Uterus (tissue), 2 donors: ENCODE measurements around the gene TAF1D.

Experiments used
- POLR2A ChIP-seq, 2 donors: fragments of 450-650 bp; IDR thresholded peaks; one replicate each; pipeline ENCODE4 v1.6.1; 2016; ENCODE audit warnings: antibody characterized with exemption in 2 of 2, mild to moderate bottlenecking in 1 of 2, moderate library complexity in 1 of 2
- TF ChIP-seq, protein P1 (sequence below), 4 experiments: fragments of 200-600 bp in 2 of 4; fragments of 450-650 bp in 2 of 4; sonication (generic) in 2 of 4; IDR thresholded peaks; one replicate each; pipeline ENCODE4 v1.5.1; 2016 to 2019; ENCODE audit warnings: antibody characterized with exemption in 4 of 4, mild to moderate bottlenecking in 2 of 4, moderate library complexity in 1 of 4

DNA sequence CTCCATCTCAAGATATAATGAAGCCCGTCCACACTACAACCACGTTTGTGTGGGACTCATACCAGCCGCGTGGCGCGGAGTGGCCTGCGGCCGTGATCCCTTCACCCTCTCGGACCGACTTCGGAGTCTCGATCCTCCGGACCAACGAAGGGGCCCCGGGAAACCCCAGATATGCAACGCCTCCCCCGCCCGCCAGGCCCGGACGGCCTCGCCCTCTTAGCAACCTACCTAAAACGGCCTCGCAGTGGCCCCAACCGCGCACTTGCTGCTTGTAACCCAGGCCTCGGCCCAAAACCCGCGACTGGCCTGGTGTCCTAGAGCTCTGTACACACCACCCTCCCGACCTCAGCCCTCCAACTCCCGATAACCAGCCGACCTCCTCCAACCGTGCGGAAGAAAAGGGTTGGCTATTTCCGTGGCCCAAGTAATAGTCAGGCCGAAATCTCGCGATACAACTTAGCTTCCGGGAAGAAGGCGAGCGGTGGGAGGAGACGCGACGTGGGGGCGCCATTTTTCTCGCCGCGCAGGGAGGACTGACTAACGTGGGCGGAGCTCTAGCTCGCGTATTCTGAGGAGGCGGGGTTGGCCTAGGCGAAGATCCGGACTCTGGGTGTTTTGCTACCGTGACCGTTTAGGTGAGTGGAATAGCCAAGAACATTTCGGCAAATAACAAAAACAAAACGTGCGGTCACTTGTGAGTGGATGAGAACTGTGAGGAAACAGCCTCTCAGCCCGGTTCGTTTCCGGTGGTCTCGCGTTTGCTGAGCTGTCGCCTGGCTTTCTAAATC lies at the start of gene TAF1D, which contains the start of gene C11orf54:
- TF ChIP-seq, protein P1, sequence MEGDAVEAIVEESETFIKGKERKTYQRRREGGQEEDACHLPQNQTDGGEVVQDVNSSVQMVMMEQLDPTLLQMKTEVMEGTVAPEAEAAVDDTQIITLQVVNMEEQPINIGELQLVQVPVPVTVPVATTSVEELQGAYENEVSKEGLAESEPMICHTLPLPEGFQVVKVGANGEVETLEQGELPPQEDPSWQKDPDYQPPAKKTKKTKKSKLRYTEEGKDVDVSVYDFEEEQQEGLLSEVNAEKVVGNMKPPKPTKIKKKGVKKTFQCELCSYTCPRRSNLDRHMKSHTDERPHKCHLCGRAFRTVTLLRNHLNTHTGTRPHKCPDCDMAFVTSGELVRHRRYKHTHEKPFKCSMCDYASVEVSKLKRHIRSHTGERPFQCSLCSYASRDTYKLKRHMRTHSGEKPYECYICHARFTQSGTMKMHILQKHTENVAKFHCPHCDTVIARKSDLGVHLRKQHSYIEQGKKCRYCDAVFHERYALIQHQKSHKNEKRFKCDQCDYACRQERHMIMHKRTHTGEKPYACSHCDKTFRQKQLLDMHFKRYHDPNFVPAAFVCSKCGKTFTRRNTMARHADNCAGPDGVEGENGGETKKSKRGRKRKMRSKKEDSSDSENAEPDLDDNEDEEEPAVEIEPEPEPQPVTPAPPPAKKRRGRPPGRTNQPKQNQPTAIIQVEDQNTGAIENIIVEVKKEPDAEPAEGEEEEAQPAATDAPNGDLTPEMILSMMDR (IDR thresholded peaks at IDR 0.05) = peak in 1 of 4 experiments; percentile 8
- peak; percentile 59 to 74 for TF ChIP-seq POLR2A (IDR thresholded peaks at IDR 0.05)
